NB4 (cell line): ENCODE data around the gene DLG2.

ENCODE experiments used
- DNase-seq: peaks from one replicate; pipeline ENCODE4 v3.0.0; 2010; ENCODE audit warnings: low read depth
- H3K4me3 ChIP-seq: one replicate; pipeline ENCODE4 v1.5.1; 2011; ENCODE audit warnings: mild to moderate bottlenecking, low read depth, low read length, moderate library complexity
- MYC ChIP-seq: IDR thresholded peaks from 2 replicates; pipeline ENCODE4 v1.6.1; 2011; ENCODE audit warnings: low read depth, low read length
- POLR2A ChIP-seq: IDR thresholded peaks from 2 replicates; pipeline ENCODE4 v1.6.1; 2011; ENCODE audit warnings: mild to moderate bottlenecking; ENCODE audit not compliant: insufficient read length; ENCODE audit errors: extremely low read depth
- TF ChIP-seq, protein P1 (sequence below): IDR thresholded peaks from 2 replicates; pipeline ENCODE4 v1.6.1; 2011; ENCODE audit warnings: low read depth, low read length
- TF ChIP-seq, protein P2 (sequence below): IDR thresholded peaks from one replicate; pipeline ENCODE4 v1.5.1; 2012; ENCODE audit warnings: low read depth, low read length

DLG2 gene

DNA sequence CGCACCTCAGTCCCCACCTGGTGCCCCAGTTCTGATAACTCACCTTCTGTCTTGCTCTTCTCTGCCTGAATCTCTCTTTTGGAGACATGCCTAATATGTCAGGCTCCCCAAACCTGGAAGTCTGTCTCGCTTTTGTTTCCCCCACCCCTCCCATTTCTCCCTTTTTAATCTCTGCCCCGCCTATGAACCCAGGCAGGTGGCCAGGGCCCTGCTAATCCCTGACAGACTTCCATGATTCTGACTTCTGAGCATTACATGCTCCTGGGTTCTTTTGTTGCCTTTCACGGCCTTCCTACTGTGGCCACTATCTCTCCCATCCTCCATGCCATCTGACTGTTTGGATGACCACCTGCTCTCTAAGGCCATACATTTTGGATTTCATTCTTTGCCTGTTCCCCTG lies 1220.1 kb downstream of the DLG2 start:
- no peak overlapping the region for H3K4me3 ChIP-seq
- DNase-seq = no peak
- TF ChIP-seq, protein P1, sequence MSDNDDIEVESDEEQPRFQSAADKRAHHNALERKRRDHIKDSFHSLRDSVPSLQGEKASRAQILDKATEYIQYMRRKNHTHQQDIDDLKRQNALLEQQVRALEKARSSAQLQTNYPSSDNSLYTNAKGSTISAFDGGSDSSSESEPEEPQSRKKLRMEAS = no peak
- TF ChIP-seq, protein P2, sequence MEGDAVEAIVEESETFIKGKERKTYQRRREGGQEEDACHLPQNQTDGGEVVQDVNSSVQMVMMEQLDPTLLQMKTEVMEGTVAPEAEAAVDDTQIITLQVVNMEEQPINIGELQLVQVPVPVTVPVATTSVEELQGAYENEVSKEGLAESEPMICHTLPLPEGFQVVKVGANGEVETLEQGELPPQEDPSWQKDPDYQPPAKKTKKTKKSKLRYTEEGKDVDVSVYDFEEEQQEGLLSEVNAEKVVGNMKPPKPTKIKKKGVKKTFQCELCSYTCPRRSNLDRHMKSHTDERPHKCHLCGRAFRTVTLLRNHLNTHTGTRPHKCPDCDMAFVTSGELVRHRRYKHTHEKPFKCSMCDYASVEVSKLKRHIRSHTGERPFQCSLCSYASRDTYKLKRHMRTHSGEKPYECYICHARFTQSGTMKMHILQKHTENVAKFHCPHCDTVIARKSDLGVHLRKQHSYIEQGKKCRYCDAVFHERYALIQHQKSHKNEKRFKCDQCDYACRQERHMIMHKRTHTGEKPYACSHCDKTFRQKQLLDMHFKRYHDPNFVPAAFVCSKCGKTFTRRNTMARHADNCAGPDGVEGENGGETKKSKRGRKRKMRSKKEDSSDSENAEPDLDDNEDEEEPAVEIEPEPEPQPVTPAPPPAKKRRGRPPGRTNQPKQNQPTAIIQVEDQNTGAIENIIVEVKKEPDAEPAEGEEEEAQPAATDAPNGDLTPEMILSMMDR = no peak
- TF ChIP-seq MYC = no peak
- no peak for TF ChIP-seq POLR2A

DNA sequence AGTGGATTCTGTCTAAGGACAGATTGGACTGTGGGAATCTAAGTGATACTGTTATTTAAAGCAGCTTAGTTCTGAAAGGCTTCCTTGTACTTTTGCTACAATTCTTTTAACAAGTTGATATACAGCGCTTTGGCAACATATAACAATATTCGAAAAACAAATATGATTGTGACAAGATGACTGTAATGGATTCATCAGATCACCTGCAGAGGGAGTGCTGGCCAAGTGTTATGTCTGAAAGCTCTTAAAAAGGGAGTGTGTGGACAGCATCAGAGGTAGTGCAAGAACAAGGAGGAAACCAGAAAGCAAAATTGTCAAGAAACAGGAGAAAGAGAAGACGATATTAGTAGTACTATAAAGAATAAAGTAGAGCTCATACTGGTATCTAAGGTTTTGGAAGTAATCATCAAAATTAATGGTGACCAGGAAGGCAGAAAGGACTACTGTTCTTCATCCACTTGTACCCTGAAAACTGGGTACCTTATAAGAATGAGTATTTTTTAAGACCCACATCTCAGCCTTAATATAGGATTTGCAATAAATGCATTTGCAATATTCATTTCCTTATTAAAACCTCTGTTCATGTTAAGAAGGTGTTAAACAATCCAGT lies 1229.0 kb downstream of the DLG2 start:
- no peak for TF ChIP-seq POLR2A
- TF ChIP-seq MYC = no peak
- TF ChIP-seq, protein P2 = peak; percentile 25
- TF ChIP-seq, protein P1 = no peak
- DNase-seq = peak; percentile 26
- no peak overlapping the region for H3K4me3 ChIP-seq

DNA sequence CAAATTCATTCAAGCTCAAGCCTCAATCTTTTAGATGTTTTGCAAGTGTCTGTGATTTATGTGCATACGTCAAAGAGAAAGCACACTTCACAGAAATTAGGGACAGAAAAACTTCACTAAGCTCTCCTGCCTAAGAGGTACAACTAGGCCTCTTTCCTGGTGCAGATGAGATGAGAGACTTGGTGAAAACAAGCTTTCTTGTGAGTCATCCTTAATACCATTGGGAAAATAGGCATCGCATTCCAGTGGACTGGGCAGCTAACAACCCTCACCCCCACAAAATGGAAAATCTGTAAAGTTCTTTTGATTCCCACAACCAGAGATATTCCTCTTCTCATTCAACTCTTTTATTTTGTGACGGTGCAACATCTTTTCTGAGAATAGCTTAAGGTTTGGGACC lies 1230.6 kb downstream of the DLG2 start:
- TF ChIP-seq POLR2A = no peak
- TF ChIP-seq MYC = no peak
- TF ChIP-seq, protein P1 = no peak
- TF ChIP-seq, protein P2 = no peak
- no peak overlapping the region for H3K4me3 ChIP-seq
- no peak for DNase-seq

DNA sequence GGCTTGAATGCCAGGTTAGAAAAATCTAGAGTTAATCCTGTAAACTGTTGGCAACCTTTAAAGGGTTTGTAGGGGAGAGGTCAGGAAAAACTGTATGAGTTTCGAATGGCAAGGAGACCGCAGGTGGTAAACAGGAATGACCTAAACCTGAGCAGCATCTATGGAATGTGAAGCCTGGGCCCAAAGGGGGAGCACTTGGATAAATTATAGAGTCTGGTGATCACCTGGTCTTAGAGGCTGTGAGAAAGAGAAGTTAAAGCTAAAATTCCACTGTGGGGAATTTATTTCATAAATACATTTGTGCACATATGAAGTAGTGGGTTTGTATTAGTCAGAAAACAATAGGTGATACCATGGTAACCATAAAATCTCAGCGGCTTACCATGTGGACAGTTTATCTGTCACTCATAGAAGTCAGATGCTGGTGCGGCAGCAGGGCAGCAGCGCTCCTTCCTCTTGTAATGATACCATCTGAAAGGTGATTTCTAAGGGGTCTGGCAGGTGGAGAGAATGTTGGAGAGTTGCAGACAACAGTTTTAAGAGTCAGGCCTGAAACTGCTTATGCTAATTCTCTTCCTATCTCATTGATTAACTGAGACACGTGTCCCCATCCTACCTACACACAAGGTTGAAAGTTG lies 1236.6 kb downstream of the DLG2 start:
- H3K4me3 ChIP-seq = no peak overlapping the region
- DNase-seq = no peak
- TF ChIP-seq POLR2A = no peak
- TF ChIP-seq, protein P1 = no peak

DNA sequence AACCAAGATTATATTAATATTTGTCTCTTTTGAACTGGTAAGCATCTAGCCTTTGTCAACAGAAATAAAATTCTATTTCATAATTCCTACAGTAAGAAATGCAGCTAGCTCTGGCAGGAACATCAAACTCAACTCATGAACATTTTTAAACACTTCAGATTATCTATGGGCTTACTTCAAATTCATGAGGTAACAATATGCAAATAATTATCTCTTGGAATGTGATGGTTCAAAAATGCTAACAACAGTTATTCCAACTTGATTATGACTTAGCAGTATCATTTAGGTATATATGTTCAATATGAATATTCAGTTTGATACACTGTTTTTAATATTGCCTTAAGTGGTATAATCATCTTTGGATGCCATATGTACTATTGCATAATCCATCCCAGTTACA lies 1237.4 kb downstream of the DLG2 start:
- TF ChIP-seq, protein P2 = no peak
- TF ChIP-seq, protein P1 = no peak
- no peak for TF ChIP-seq MYC
- H3K4me3 ChIP-seq = no peak overlapping the region
- DNase-seq = no peak

DNA sequence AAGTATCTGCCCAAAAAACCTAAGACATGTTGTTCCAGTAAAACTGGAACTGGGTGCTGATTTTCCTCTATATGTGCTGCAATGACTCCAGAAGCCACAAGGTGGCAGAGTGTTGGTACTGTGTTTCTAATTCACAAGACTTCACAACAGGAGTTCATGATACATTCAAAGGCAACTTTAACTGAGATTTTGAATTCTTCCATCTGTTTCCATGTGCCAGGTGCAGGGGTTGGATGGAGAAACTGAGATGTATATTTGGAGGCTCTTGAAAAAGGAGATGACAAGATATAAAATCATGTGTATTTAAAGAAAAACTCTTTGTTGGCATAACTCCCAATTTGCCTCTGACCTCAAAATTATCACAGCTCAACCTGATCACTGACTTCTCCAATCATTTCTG lies 1242.4 kb downstream of the DLG2 start:
- H3K4me3 ChIP-seq = no peak overlapping the region
- TF ChIP-seq POLR2A = no peak
- TF ChIP-seq, protein P2 = peak; percentile 97
- DNase-seq = peak; percentile 56
